Measurements from ENCODE around the gene SH2D3C. TPM values are rescaled to one million over a fixed set of nuclear protein-coding genes. Genes with fewer than 3 reads are reported as not detected.

SH2D3C gene
- total and polyA plus RNA-seq, 2 donors from 2014 or later = 13.7 to 27.7 TPM

GRCh38 chr9:127746959-127747569, 31.4 kb downstream of the SH2D3C start:
- peaks cover 0 to 3% (median 0%) of the 10 kb centered on the region in 3 donors for H3K4me1 ChIP-seq (ENCODE audit: control insufficient read depth in 2 of 3, insufficient read depth in 2 of 3, low read depth in 1 of 3, low read length in 3 of 3)
- intact Hi-C loops (cut with DNase I) = no loop called here
- no peak for FAIRE-seq
- H3K36me3 ChIP-seq (ENCODE audit: control insufficient read depth in 2 of 3, insufficient read depth in 3 of 3, low read length in 3 of 3) = no peaks in the 10 kb centered on the region
- H3K27me3 ChIP-seq (ENCODE audit: control insufficient read depth, insufficient read depth, low read length) = no peaks in the 10 kb centered on the region
- H3K9ac ChIP-seq (ENCODE audit: low read length in 3 of 3) = no peak overlapping the region
- TF ChIP-seq CTCF (IDR thresholded peaks at IDR 0.05; ENCODE audit: borderline replicate concordance, extremely low read depth, insufficient read depth) = no peak
- H3K27ac ChIP-seq (ENCODE audit: low read depth in 2 of 2, low read length in 2 of 2) = no peak overlapping the region
- H3K9me3 ChIP-seq (ENCODE audit: control insufficient read depth in 2 of 3, insufficient read depth in 1 of 3, low read length in 3 of 3) = no peaks in the 10 kb centered on the region
- H3K4me3 ChIP-seq (ENCODE audit: low read length in 3 of 3) = no peak overlapping the region
- peak in 1 of 5 donors; percentile 52 for DNase-seq

DNA sequence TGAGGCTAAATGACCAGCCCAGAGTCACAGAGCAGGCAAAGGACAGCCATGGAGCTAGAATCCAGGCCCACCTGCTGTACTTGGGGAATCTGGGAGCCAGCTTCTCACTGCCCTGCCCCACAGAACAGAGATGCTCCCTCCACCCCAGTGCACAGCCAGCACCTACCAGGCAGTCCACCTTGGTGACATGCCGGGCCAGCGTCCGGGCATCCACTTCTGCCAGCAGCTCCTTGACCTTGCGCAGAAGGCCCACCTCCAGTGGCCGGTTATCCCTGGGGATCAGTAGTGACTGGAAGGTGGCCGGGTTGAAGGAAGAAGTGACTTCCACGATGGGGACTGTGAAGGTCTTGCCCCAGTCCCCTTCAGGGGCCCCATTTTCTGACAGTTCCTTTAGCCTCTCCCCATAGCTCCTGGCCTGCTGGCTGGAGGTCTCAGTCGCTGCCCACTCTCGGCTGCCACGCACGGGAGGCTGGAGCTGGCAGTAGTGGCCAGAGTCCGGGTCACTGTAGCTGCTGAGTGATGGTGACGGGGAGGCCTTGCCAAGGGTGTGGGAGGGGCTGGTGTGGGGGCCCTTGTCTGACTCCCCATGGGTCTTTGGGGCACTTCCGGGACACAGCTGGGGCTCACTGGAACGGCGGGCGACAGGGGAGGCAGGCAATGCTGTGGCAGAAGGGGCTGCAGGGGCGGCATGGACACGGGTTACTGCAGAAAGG, 33.9 kb downstream of the SH2D3C start:
- no peak for TF ChIP-seq CTCF (IDR thresholded peaks at IDR 0.05; ENCODE audit: borderline replicate concordance, extremely low read depth, insufficient read depth)
- no peaks in the 10 kb centered on the region for H3K9me3 ChIP-seq (ENCODE audit: control insufficient read depth in 2 of 3, insufficient read depth in 1 of 3, low read length in 3 of 3)
- H3K36me3 ChIP-seq (ENCODE audit: control insufficient read depth in 2 of 3, insufficient read depth in 3 of 3, low read length in 3 of 3) = no peaks in the 10 kb centered on the region
- H3K27me3 ChIP-seq (ENCODE audit: control insufficient read depth, insufficient read depth, low read length) = no peaks in the 10 kb centered on the region
- DNase-seq (peak in 1 of 5 donors; percentile 53), FAIRE-seq (no peak)
- no peak overlapping the region for H3K27ac ChIP-seq (ENCODE audit: low read depth in 2 of 2, low read length in 2 of 2)
- H3K4me3 ChIP-seq (ENCODE audit: low read length in 3 of 3) = no peak overlapping the region
- H3K4me1 ChIP-seq (ENCODE audit: control insufficient read depth in 2 of 3, insufficient read depth in 2 of 3, low read depth in 1 of 3, low read length in 3 of 3) = peaks cover 0 to 3% (median 0%) of the 10 kb centered on the region in 3 donors
- H3K9ac ChIP-seq (ENCODE audit: low read length in 3 of 3) = no peak overlapping the region
- intact Hi-C loops (cut with DNase I) = loop anchor here (5.0 kb wide), 1 partner anchor 33 kb away; the partner anchor contains the start of gene SH2D3C

- peak in 4 of 5 donors; percentile 94 to 96 (median 95) for DNase-seq
- Histone ChIP-seq H3K4me3 (ENCODE audit: low read length in 3 of 3) (peak overlapping the region in 1 of 3 donors; percentile 33), H3K9me3 (ENCODE audit: control insufficient read depth in 2 of 3, insufficient read depth in 1 of 3, low read length in 3 of 3) (no peaks in the 10 kb centered on the region), H3K4me1 (ENCODE audit: control insufficient read depth in 2 of 3, insufficient read depth in 2 of 3, low read depth in 1 of 3, low read length in 3 of 3) (peaks cover 0 to 3% (median 0%) of the 10 kb centered on the region in 3 donors), H3K9ac (ENCODE audit: low read length in 3 of 3) (no peak overlapping the region), H3K27ac (ENCODE audit: low read depth in 2 of 2, low read length in 2 of 2) (no peak overlapping the region), H3K36me3 (ENCODE audit: control insufficient read depth in 2 of 3, insufficient read depth in 3 of 3, low read length in 3 of 3) (no peaks in the 10 kb centered on the region), H3K27me3 (ENCODE audit: control insufficient read depth, insufficient read depth, low read length) (no peaks in the 10 kb centered on the region)
- no peak for TF ChIP-seq CTCF (IDR thresholded peaks at IDR 0.05; ENCODE audit: borderline replicate concordance, extremely low read depth, insufficient read depth)
- intact Hi-C loops (cut with DNase I) = loop anchor here (5.0 kb wide), 1 partner anchor 35 kb away; the partner anchor contains the start of gene SH2D3C
- no peak for FAIRE-seq
These were observed 35.9 kb downstream of the SH2D3C start for GRCh38 chr9:127742435-127743088.
